GM21576 (cell line): Measurements from ENCODE around the gene HS6ST2.

ENCODE experiments used
- ATAC-seq: cut with Tn5 transposase; IDR thresholded peaks from one replicate; pipeline ENCODE4 v1.9.1; 2021; ENCODE audit warnings: mild to moderate bottlenecking, moderate library complexity; ENCODE audit not compliant: unreplicated experiment

HS6ST2 gene

DNA sequence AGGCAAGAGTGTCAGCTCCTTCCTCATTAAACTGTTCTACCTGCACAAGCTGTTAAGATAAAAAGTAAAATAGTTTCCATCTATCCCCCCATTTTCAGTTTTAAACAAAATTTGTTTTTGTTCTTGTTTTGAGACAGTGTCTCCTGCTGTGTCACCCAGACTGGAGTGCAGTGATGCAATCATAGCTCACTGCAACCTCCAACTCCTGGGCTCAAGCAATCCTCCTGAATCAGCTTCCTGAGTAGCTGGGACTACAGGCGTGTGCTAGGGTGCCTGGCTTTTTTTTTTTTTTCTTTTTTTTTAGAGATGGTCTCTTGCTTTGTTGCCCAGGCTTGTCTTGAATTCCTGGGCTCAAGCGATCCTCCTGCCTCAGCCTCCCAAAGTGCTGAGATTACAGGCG lies 105.4 kb downstream of the HS6ST2 start:
- ATAC-seq, result no peak

DNA sequence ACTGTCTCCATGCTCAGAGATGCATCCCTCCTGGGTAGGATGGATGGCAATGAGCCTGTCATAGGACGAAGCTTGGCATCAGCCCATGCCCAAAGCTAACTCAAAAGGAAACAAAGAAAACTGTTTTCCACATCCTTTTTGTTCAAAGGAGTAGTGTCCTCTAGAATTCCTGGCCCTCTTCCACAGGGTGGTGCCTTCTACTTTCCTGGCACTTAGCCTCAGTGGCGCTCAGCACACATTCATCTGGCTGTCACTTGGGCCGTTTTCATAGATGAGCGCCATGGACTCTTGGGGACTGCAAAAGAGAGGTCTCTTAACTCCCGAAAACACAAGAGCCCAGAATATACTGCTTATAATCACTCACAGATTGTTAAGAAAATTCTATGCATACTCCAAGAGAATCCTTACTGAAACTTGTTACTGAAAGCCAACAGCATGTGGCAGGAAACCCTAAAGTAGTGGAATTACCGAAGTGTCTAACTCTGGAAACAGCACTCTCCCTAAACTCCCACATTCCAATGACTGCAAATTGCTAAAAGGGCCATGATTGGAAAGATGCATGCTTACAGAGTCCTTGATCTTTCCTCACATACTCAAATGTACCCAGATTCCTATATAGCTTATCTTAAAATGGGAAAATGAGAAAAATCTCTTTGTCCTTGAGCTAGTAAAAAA lies 110.0 kb downstream of the HS6ST2 start:
- ATAC-seq, result no peak

DNA sequence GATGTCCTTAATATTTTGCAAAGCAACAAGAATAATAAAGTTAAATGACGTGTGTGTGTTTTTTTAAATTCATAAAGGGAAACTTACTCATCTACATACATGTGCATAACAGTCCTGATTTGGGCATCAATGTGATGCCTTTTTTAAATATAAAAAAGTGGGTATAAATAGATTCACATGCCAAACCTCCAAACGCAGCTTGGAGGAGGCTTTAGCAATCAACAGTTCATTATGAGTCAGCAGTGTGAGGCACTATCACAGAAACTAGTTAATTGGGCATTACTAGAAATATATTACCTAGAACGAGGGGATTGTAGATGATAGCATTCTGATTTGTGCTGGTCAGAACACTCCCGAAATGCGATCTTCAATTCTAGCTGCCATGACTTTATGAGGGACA lies 115.1 kb downstream of the HS6ST2 start:
- ATAC-seq, result no peak

GRCh38 chrX:132842460-132843238 lies 115.8 kb downstream of the HS6ST2 start:
- ATAC-seq, result no peak

- ATAC-seq, result no peak
Observed at GRCh38 chrX:132837967-132838366, 120.5 kb downstream of the HS6ST2 start.

- ATAC-seq, result no peak
Observed at GRCh38 chrX:132837126-132837525, 121.3 kb downstream of the HS6ST2 start.

- ATAC-seq, result no peak
Observed at GRCh38 chrX:132836471-132836870, 122.0 kb downstream of the HS6ST2 start.

DNA sequence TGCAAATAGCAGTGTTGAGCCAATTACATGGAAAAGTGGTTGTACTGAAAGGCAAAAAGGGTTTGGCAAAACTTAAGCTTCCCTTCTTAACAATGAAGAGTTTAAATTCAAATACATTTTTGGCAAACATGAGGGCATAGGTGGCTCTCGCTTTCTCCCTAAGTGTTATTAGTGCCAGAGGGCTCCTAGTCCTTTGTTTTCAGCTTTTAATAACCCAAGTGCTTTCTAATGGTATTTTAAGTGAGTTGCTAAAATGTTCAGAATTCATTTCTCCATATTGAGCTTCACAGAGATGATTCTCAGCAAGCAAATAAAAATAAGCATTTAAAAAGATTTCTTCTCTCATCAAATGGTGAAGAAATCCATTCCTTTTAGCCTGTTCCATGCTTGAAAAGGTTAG lies 123.7 kb downstream of the HS6ST2 start:
- ATAC-seq, result no peak

DNA sequence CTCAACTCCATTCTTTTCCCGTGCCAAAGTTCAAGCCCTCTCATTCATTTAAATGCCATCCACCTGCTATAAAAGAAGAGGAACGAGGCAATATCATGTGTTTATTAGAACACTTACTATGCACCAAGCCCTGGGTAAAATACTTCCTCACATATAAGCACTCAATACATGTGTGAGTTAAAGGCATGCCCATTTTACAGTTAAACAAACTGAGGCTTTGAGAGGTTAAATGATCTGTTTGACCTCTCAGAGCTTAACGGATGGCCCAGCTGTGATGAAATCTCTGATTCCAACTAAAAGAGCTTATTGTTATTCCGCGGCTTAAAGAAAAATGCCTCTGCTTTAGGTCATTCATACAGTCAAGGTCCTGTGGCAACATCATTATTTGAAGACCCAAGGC lies 124.3 kb downstream of the HS6ST2 start:
- ATAC-seq, result no peak

DNA sequence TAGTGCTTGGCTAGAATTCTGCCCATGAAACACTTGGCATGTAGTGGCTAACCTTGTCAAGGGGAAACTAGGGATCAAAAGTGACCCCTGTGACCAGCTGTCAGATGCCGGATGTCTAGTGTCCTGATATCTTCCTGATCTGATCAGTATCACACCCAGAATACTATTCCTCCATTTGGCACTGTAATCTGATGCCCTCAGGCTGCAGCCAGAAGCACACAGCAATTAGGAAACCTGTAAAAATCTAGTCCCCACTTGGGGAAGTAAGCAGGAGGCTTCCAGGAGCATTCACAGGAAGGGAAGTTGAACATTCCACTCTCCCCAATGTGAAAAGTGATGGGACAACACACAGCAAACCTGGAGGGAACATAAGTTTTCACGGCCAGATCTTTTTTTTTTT lies 125.1 kb downstream of the HS6ST2 start:
- ATAC-seq, result no peak

GRCh38 chrX:132831336-132831973 lies 127.0 kb downstream of the HS6ST2 start:
- no peak for ATAC-seq

GRCh38 chrX:132822634-132823012 lies 135.8 kb downstream of the HS6ST2 start:
- no peak for ATAC-seq

DNA sequence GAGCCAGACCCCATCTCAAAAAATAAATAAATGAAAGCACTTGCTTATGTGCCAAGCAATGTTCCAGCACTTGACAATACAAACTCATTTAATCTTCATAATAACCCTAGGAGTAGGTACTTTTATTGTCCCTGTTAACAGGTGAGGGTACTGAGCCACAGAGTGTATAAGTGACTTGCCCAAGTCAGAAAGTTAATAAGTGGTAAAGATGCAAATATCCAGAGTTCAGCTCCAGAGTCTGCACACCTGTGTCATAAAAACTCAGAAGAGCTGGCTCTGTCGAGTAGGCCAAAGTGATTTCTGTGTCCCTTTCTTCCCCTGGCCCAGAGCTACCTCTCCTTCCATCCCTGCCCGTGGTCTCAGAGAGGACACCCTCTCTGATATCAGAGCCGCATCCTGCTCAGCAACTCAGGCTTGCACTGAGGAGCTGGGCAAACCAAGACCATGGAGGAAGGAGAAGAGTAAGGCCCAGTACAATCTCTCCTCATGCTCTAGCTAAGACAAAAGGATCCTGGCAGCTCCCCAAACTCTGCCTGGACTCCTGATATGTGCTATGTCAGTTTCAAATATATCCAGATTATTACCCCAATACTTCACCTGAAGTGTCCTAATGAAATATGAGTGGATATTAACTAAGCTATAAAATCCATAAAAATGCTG lies 136.3 kb downstream of the HS6ST2 start:
- no peak for ATAC-seq

GRCh38 chrX:132820675-132821074 lies 137.8 kb downstream of the HS6ST2 start:
- ATAC-seq, result no peak

DNA sequence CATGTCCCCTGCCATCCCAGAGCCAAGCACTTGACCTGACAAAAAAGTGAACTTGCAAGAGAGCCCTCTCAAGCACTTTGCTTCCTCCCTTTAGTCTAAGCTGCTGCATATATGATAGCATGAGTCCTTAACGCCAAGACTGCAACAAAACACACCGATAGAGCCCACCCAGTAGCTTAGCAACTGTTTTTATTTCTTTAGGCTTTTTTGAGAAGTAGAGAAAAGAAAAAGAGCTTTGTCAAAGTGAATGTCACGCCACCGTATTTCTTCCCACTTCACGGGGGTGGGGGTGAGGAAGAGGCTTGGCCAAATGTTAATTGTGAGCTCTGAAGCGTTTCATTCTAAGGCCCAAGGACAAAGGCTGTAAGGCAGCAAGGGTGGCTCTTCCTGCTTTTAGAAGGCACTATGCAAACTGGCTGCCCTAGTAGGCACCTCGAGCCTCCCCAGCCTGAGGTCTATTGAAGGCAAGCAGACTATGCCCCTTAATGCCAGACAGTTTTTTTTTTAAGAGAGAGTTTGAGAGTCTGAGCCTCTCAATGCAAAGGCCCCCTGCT lies 138.6 kb downstream of the HS6ST2 start:
- ATAC-seq, result no peak

- ATAC-seq, result no peak
Observed at GRCh38 chrX:132818638-132819037, 139.8 kb downstream of the HS6ST2 start.

DNA sequence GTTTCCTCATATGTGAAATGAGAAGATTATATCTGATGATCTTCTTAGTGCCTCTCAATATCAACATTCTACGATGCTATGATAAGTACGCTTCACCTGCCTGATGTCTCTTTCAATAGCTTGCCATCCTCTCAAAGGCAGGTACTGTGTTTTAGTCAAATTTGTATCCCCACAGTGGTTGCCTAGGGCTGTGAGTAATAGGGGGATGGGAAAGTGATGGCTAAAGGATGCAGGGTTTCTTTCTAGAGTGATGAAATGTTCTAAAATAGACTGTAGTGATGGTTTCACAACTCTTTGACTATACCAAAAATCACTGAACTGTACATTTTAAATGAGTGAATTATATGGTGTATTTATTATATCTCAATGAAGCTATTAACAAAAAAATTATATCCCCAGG lies 142.8 kb downstream of the HS6ST2 start:
- ATAC-seq, result no peak

GRCh38 chrX:132810964-132811712 lies 147.3 kb downstream of the HS6ST2 start:
- no peak for ATAC-seq

GRCh38 chrX:132810488-132810887 lies 147.9 kb downstream of the HS6ST2 start:
- no peak for ATAC-seq

- ATAC-seq, result no peak
Observed at GRCh38 chrX:132809581-132809980, 148.8 kb downstream of the HS6ST2 start.
